Mesenchymal stem cell (in vitro differentiated cells and primary cell): Measurements from ENCODE around the gene CRELD1.
A peak's percentile ranks its signal among the peaks of the same experiment; 100 is the strongest.
"Not testable (repeated sequence)": the region's sequence is repeated elsewhere in the genome, so short reads cannot be mapped to it uniquely, and the experiment has no call there.

Experiments used
- DNase-seq: peaks from one replicate; pipeline ENCODE4 v3.0.0-alpha.2; 2013
- H2AFZ ChIP-seq: one replicate; pipeline ENCODE4 v1.6.1; 2013; ENCODE audit warnings: low read depth, mild to moderate bottlenecking, control low read depth, inconsistent platforms, low read length, moderate library complexity
- H2AK5ac ChIP-seq: 2 replicates; pipeline ENCODE4 v1.6.1; 2013; ENCODE audit warnings: low read length, moderate library complexity, mild to moderate bottlenecking, inconsistent platforms; ENCODE audit not compliant: severe bottlenecking
- H2BK120ac ChIP-seq: one replicate; pipeline ENCODE4 v1.6.1; 2013; ENCODE audit warnings: low read depth, mild to moderate bottlenecking, inconsistent platforms, low read length, moderate library complexity
- H2BK12ac ChIP-seq, 2 experiments: one replicate each; pipeline ENCODE4 v1.6.1; 2013; ENCODE audit warnings: inconsistent platforms in 2 of 2, low read length in 2 of 2, mild to moderate bottlenecking in 2 of 2, moderate library complexity in 2 of 2, control low read depth in 1 of 2
- H2BK15ac ChIP-seq: one replicate; pipeline ENCODE4 v1.6.1; 2013; ENCODE audit warnings: mild to moderate bottlenecking, low read depth, inconsistent platforms; ENCODE audit not compliant: poor library complexity, severe bottlenecking
- H2BK5ac ChIP-seq: 2 replicates; pipeline ENCODE4 v1.6.1; 2013; ENCODE audit warnings: low read depth, mild to moderate bottlenecking, low read length, control low read depth, inconsistent platforms; ENCODE audit not compliant: poor library complexity, severe bottlenecking
- H3K14ac ChIP-seq, 2 experiments: one replicate each; pipeline ENCODE4 v1.6.1; 2013; ENCODE audit warnings: inconsistent platforms in 2 of 2, low read length in 2 of 2, control low read depth in 1 of 2, mild to moderate bottlenecking in 1 of 2, moderate library complexity in 1 of 2
- H3K18ac ChIP-seq, 2 experiments: one replicate each; pipeline ENCODE4 v1.6.1; 2013; ENCODE audit warnings: inconsistent platforms in 2 of 2, low read length in 2 of 2, control low read depth in 1 of 2, low read depth in 1 of 2, mild to moderate bottlenecking in 1 of 2
- H3K23ac ChIP-seq, 2 experiments: one replicate each; pipeline ENCODE4 v1.6.1; 2013; ENCODE audit warnings: inconsistent platforms in 2 of 2, low read length in 2 of 2, mild to moderate bottlenecking in 2 of 2, moderate library complexity in 2 of 2, control low read depth in 1 of 2
- H3K27ac ChIP-seq: 2 replicates; pipeline ENCODE4 v1.5.1; 2013; ENCODE audit warnings: mild to moderate bottlenecking, moderate library complexity, low read length, control low read depth, inconsistent platforms; ENCODE audit not compliant: poor library complexity, severe bottlenecking
- H3K27me3 ChIP-seq, 2 experiments: 2 replicates each; pipeline versions ENCODE4 v1.6.1 to v1.7.0; 2013; ENCODE audit warnings: low read length in 2 of 2, mild to moderate bottlenecking in 2 of 2, moderate library complexity in 2 of 2, control low read depth in 1 of 2, inconsistent platforms in 1 of 2; ENCODE audit not compliant: control insufficient read depth in 1 of 2, insufficient read depth in 1 of 2
- H3K36me3 ChIP-seq, 2 experiments: 2 replicates each; pipeline versions ENCODE4 v1.6.1 to v1.7.0; 2013; ENCODE audit warnings: low read length in 2 of 2, control low read depth in 1 of 2, inconsistent platforms in 1 of 2, low read depth in 1 of 2, mild to moderate bottlenecking in 1 of 2; ENCODE audit not compliant: insufficient read depth in 2 of 2, control insufficient read depth in 1 of 2
- H3K4ac ChIP-seq, 2 experiments: one replicate each; pipeline ENCODE4 v1.6.1; 2013; ENCODE audit warnings: inconsistent platforms in 2 of 2, low read length in 2 of 2, mild to moderate bottlenecking in 2 of 2, moderate library complexity in 2 of 2, control low read depth in 1 of 2, low read depth in 1 of 2
- H3K4me1 ChIP-seq: 2 replicates; pipeline ENCODE4 v1.6.1; 2013; ENCODE audit warnings: low read depth, low read length, control low read depth; ENCODE audit not compliant: control insufficient read depth, insufficient read depth
- H3K4me2 ChIP-seq: 2 replicates; pipeline ENCODE4 v1.6.1; 2013; ENCODE audit warnings: low read length, mild to moderate bottlenecking, inconsistent platforms; ENCODE audit not compliant: poor library complexity, severe bottlenecking
- H3K4me3 ChIP-seq, 2 experiments: 2 replicates each; pipeline versions ENCODE4 v1.5.1 to v1.7.0; 2013; ENCODE audit warnings: low read length in 2 of 2, mild to moderate bottlenecking in 2 of 2, control low read depth in 1 of 2, low read depth in 1 of 2; ENCODE audit not compliant: insufficient read depth in 1 of 2
- H3K79me1 ChIP-seq: replicated peaks from 2 replicates; pipeline ENCODE4 v1.6.1; 2013; ENCODE audit warnings: mild to moderate bottlenecking, control low read depth, low read length, inconsistent platforms; ENCODE audit not compliant: poor library complexity, severe bottlenecking
- H3K9ac ChIP-seq: 2 replicates; pipeline ENCODE4 v1.7.0; 2013; ENCODE audit warnings: mild to moderate bottlenecking, low read length, moderate library complexity
- H3K9me3 ChIP-seq: 2 replicates; pipeline ENCODE4 v1.7.0; 2013; ENCODE audit warnings: mild to moderate bottlenecking, low read length; ENCODE audit not compliant: control insufficient read depth
- H4K8ac ChIP-seq: one replicate; pipeline ENCODE4 v1.6.1; 2013; ENCODE audit warnings: inconsistent platforms, mild to moderate bottlenecking, low read length, moderate library complexity
- H4K91ac ChIP-seq: one replicate; pipeline ENCODE4 v1.6.1; 2013; ENCODE audit warnings: mild to moderate bottlenecking, low read length, inconsistent platforms
- WGBS: methylation state at CpG from one replicate; pipeline ENCODE4 v1.1.7; 2013; ENCODE audit warnings: mixed read lengths; 5-methylcytosine and 5-hydroxymethylcytosine counted together

CRELD1 gene

DNA sequence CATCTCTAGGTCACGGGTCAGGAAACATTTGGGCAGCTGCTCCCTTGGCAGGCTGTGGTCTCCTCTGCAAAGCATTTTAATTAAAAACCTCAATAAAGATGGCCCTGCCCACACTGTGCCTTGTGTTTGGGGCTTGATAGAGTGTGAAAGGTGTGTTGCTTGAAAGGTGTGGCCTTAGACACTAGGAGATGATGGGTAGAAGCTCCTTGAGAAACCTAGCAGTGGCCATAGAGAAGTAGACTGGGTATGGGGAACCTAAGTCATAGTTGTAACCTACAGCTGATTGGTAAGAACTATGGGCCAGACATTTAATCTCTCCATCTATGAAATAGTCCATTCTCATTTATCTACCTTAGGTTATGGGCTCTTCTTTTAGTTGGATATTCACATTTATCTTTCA lies 39.9 kb upstream of the CRELD1 start:
- Histone ChIP-seq H3K9me3 (no peaks in the 10 kb centered on the region), H3K4me1 (peaks cover 17% of the 10 kb centered on the region), H2BK120ac (no peak overlapping the region), H3K14ac (no peak overlapping the region), H4K8ac (no peak overlapping the region), H2AK5ac (peak overlapping the region; percentile 82), H2BK15ac (no peak overlapping the region), H3K4me3 (peak overlapping the region in 1 of 2 experiments; percentile 36), H3K27ac (peak overlapping the region; percentile 30), H2BK5ac (no peak overlapping the region), H3K18ac (no peak overlapping the region), H3K36me3 (peaks cover 7 to 25% of the 10 kb centered on the region in 2 experiments), H3K27me3 (no peaks in the 10 kb centered on the region), H2BK12ac (no peak overlapping the region), H3K4ac (no peak overlapping the region), H3K79me1 (peaks cover 12% of the 10 kb centered on the region), H4K91ac (no peak overlapping the region), H3K9ac (peak overlapping the region; percentile 43), H3K23ac (no peak overlapping the region), H3K4me2 (no peak overlapping the region), H2AFZ (no peak overlapping the region)
- WGBS = 86% methylated on average over 1 of the region's 1 CpG
- no peak for DNase-seq

- H3K9me3 ChIP-seq, H3K9ac ChIP-seq, H3K4me2 ChIP-seq, H2BK5ac ChIP-seq, H4K8ac ChIP-seq, H3K27me3 ChIP-seq, H3K27ac ChIP-seq, H2AFZ ChIP-seq, H2BK15ac ChIP-seq, H3K4ac ChIP-seq, H2BK120ac ChIP-seq, DNase-seq, H3K4me3 ChIP-seq, H2BK12ac ChIP-seq, H2AK5ac ChIP-seq, H3K23ac ChIP-seq, H3K18ac ChIP-seq, H3K14ac ChIP-seq, H4K91ac ChIP-seq: not testable (repeated sequence)
- 90% methylated on average over 3 of the region's 3 CpGs for WGBS
- H3K79me1 ChIP-seq = peaks cover 14% of the 10 kb centered on the region
- H3K36me3 ChIP-seq = peaks cover 7 to 25% of the 10 kb centered on the region in 2 experiments
- peaks cover 18% of the 10 kb centered on the region for H3K4me1 ChIP-seq
Measured at GRCh38 chr3:9895715-9896114, 37.9 kb upstream of the CRELD1 start.

DNA sequence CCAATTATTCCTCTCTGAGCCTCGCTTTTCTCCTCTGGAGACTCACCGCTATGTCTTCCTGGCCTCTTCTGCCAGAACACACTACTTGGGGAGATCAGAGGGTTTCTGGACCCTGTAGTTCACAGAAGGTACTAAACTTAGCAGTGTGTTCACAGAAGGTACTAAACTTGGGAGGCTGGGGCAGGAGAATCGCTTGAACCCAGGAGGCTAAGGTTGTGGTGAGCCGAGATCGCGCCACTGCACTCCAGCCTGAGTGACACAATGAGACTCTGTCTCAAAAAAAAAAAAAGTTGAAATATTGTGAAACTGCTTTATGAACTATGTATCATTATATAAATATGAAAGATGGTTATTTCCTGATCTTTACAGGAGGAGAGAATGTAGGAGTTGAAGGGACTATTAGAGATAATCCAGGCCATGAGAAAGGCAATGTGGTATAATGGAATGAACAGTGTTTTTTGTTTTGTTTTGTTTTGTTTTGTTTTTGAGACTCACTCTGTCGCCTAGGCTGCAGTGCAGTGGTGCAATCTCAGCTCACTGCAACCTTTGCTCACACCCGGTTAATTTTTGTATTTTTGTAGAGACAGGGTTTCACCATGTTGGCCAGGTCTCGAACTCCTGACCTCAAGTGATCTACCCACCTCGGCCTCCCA lies 36.8 kb upstream of the CRELD1 start:
- peaks cover 7 to 22% of the 10 kb centered on the region in 2 experiments for H3K36me3 ChIP-seq

DNA sequence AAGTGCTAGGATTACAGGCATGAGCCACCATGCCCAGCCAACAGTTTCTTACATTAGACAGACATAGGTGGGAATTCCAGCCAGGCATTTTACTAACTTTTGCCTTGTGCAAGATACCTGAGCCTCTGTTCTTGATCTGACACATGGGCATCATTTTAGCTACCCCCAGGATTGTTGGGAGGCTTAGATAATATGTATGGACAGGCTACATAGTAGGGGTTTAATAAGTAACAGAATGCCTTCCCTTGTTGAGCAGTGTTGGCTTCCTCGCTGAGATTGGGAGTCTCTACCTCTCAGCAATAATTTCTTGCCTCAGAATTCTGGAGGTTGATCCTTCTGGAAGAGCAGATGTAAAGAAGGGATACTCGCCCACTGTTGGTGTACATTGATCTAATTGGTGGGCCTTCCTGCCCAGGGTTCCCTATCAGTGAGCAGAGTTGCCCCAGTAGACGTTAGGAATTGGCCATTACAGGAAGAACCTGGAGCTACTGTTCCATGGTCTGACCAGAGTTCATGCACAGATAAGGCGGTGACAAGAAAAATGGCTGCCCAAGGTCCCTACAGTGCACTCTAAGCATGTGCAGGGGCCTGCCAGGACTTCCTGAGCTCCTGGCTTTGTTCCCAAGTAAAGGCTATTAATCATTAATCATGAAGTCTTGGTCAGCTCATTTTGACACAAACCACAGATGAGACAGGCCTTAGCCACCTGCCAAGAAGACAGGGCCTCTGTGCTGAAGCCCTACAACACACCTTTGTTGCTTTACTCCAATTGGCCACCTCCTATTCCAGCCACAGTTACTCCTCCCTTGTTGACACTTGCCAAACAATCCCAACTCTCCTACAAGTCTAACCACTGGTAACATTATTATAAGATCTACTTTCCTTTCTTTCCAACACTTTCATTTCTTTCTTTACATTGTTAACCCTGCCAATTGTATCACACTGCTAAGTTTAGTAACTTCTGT lies 35.9 kb upstream of the CRELD1 start:
- Histone ChIP-seq H3K18ac (no peak overlapping the region), H3K4me3 (no peak overlapping the region), H3K4me1 (peaks cover 21% of the 10 kb centered on the region), H3K9me3 (no peaks in the 10 kb centered on the region), H3K23ac (no peak overlapping the region), H3K4me2 (peak overlapping the region; percentile 47), H3K4ac (no peak overlapping the region), H3K27ac (peak overlapping the region; percentile 99), H4K91ac (no peak overlapping the region), H3K27me3 (no peaks in the 10 kb centered on the region), H2BK12ac (no peak overlapping the region), H3K79me1 (peaks cover 12% of the 10 kb centered on the region), H3K36me3 (peaks cover 6 to 17% of the 10 kb centered on the region in 2 experiments), H2BK5ac (peak overlapping the region; percentile 89), H2AK5ac (peak overlapping the region; percentile 97), H2BK120ac (no peak overlapping the region), H4K8ac (peak overlapping the region; percentile 47), H3K14ac (no peak overlapping the region), H2AFZ (no peak overlapping the region), H2BK15ac (no peak overlapping the region), H3K9ac (no peak overlapping the region)
- peak; percentile 22 for DNase-seq
- WGBS = 79% methylated on average over 4 of the region's 4 CpGs

More for the DNA sequence above, 36.8 kb upstream of the CRELD1 start:
- H2BK15ac ChIP-seq, H2AFZ ChIP-seq, H2BK12ac ChIP-seq, H4K8ac ChIP-seq, H3K18ac ChIP-seq, H3K4me2 ChIP-seq, H3K4me3 ChIP-seq, H3K9me3 ChIP-seq, H3K14ac ChIP-seq, H3K9ac ChIP-seq, H3K4ac ChIP-seq, H3K27me3 ChIP-seq, H2BK5ac ChIP-seq, H2BK120ac ChIP-seq, H4K91ac ChIP-seq, H3K23ac ChIP-seq: not testable (repeated sequence)
- Histone ChIP-seq H3K27ac (peak overlapping the region; percentile 99), H3K79me1 (peaks cover 14% of the 10 kb centered on the region), H3K4me1 (peaks cover 18% of the 10 kb centered on the region), H2AK5ac (peak overlapping the region; percentile 74)
- DNase-seq = peak; percentile 62
- 97% methylated on average over 9 of the region's 10 CpGs for WGBS
